ENCODE results near the gene OR10A7. TPM values are rescaled to one million over a fixed set of nuclear protein-coding genes. Genes with fewer than 3 reads are reported as not detected.

Gene OR10A7
- total RNA-seq, 2 experiments from 2014 or later: not detected

DNA sequence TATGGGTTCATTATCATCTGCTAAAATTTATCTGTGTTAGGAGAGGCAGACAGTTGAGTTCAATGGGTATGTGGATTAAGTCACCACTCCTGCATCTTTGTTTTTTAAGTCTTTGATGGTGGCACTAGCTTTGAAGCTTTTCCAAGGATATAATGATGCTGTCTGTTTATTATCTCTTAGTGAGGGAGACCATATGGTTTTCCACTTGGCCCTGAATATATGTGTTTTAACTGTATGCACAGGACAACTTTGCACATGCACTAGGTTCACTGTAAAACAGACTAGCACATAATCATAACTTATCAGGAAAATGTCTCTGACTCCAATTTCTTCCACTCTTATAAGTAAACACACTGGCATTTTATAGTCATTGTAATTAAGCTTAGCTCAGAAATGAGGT, 32.5 kb downstream of the OR10A7 start:
- H3K27ac Mint-ChIP-seq: no peak overlapping the region
- DNase-seq: no peak
- TF ChIP-seq, protein P1, sequence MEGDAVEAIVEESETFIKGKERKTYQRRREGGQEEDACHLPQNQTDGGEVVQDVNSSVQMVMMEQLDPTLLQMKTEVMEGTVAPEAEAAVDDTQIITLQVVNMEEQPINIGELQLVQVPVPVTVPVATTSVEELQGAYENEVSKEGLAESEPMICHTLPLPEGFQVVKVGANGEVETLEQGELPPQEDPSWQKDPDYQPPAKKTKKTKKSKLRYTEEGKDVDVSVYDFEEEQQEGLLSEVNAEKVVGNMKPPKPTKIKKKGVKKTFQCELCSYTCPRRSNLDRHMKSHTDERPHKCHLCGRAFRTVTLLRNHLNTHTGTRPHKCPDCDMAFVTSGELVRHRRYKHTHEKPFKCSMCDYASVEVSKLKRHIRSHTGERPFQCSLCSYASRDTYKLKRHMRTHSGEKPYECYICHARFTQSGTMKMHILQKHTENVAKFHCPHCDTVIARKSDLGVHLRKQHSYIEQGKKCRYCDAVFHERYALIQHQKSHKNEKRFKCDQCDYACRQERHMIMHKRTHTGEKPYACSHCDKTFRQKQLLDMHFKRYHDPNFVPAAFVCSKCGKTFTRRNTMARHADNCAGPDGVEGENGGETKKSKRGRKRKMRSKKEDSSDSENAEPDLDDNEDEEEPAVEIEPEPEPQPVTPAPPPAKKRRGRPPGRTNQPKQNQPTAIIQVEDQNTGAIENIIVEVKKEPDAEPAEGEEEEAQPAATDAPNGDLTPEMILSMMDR (IDR thresholded peaks at IDR 0.05): no peak
- H3K36me3 Mint-ChIP-seq (ENCODE audit: low read depth): no peaks in the 10 kb centered on the region
- Histone ChIP-seq H3K27ac (ENCODE audit: low read depth in 1 of 2, low read length in 2 of 2) (no peak overlapping the region), H3K27me3 (ENCODE audit: control insufficient read depth in 1 of 2, insufficient read depth in 2 of 2, low read length in 2 of 2) (peaks cover 0 to 7% of the 10 kb centered on the region in 2 experiments), H3K9me3 (ENCODE audit: control insufficient read depth in 1 of 2, insufficient read depth in 1 of 2, low read length in 2 of 2) (no peaks in the 10 kb centered on the region), H3K36me3 (ENCODE audit: insufficient read depth, low read length) (no peaks in the 10 kb centered on the region), H3K4me3 (ENCODE audit: low read length) (no peak overlapping the region), H3K4me1 (ENCODE audit: insufficient read depth, low read length) (no peaks in the 10 kb centered on the region)
- no peak overlapping the region for H3K4me3 Mint-ChIP-seq
- no peak for ATAC-seq (ENCODE audit: poor library complexity)
- ChIA-PET CTCF (no interaction called here), POLR2A (no interaction called here)
- no peaks in the 10 kb centered on the region for H3K9me3 Mint-ChIP-seq
- intact Hi-C loops (cut with DNase I, micrococcal nuclease): no loop called here
- H3K27me3 Mint-ChIP-seq: peaks cover 16% of the 10 kb centered on the region
- H3K4me1 Mint-ChIP-seq (ENCODE audit: low read depth): no peaks in the 10 kb centered on the region

DNA sequence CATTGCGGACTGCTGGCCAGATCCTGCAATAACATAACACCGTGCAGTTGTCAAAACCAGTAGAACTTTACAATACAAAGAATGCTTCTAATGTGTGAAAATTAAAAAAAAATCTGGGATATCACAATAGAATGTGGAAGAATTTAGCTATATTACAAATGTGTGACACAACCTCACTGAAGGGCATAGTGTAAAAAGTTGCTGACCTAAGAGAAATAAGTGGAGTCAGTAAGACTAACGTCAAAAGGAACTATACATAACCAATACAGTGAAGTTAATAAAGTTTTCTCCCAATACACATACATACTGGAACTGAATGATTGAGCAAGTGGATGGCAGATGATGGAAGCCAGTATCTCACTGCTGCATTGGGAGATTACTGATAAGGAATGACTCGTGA, 36.0 kb downstream of the OR10A7 start:
- no peak for DNase-seq
- no peak overlapping the region for H3K4me3 ChIP-seq (ENCODE audit: low read length)
- H3K36me3 ChIP-seq (ENCODE audit: insufficient read depth, low read length): no peaks in the 10 kb centered on the region
- Mint-ChIP-seq H3K27ac (no peak overlapping the region), H3K9me3 (no peaks in the 10 kb centered on the region), H3K4me3 (no peak overlapping the region), H3K4me1 (ENCODE audit: low read depth) (no peaks in the 10 kb centered on the region), H3K36me3 (ENCODE audit: low read depth) (no peaks in the 10 kb centered on the region), H3K27me3 (peaks cover 9% of the 10 kb centered on the region)
- H3K27me3 ChIP-seq (ENCODE audit: control insufficient read depth in 1 of 2, insufficient read depth in 2 of 2, low read length in 2 of 2): peaks cover 0 to 7% of the 10 kb centered on the region in 2 experiments
- no peaks in the 10 kb centered on the region for H3K4me1 ChIP-seq (ENCODE audit: insufficient read depth, low read length)
- CTCF ChIA-PET: no interaction called here
- intact Hi-C loops (cut with DNase I, micrococcal nuclease): no loop called here
- no peak overlapping the region for H3K27ac ChIP-seq (ENCODE audit: low read depth in 1 of 2, low read length in 2 of 2)
- POLR2A ChIA-PET: no interaction called here
- TF ChIP-seq, protein P1 (IDR thresholded peaks at IDR 0.05): no peak
- no peaks in the 10 kb centered on the region for H3K9me3 ChIP-seq (ENCODE audit: control insufficient read depth in 1 of 2, insufficient read depth in 1 of 2, low read length in 2 of 2)
- no peak for ATAC-seq (ENCODE audit: poor library complexity)

DNA sequence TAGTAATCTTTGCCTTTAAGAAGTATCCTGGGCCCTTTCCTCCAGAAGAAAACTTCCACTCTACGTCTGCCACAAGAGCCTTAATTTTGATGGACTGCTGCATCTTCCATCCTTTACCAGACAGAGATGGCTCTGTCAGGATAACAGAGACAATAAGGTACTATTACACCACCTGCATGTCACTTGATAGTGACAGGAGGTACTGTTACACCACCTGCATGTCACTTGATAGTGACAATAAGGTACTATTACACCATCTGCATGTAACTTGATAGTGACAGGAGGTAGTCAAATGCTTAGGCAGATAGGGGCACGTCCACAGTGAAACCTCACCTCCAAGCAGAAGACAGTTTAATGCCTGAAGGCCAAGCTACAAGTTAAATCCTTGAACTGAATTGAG, 37.5 kb downstream of the OR10A7 start:
- Mint-ChIP-seq H3K9me3 (no peaks in the 10 kb centered on the region), H3K27me3 (peaks cover 17% of the 10 kb centered on the region), H3K4me1 (ENCODE audit: low read depth) (no peaks in the 10 kb centered on the region), H3K27ac (no peak overlapping the region), H3K4me3 (no peak overlapping the region), H3K36me3 (ENCODE audit: low read depth) (no peaks in the 10 kb centered on the region)
- ChIA-PET CTCF (no interaction called here), POLR2A (no interaction called here)
- DNase-seq: no peak
- H3K4me1 ChIP-seq (ENCODE audit: insufficient read depth, low read length): no peaks in the 10 kb centered on the region
- no peaks in the 10 kb centered on the region for H3K36me3 ChIP-seq (ENCODE audit: insufficient read depth, low read length)
- intact Hi-C loops (cut with DNase I, micrococcal nuclease): no loop called here
- H3K4me3 ChIP-seq (ENCODE audit: low read length): no peak overlapping the region
- peaks cover 0 to 7% of the 10 kb centered on the region in 2 experiments for H3K27me3 ChIP-seq (ENCODE audit: control insufficient read depth in 1 of 2, insufficient read depth in 2 of 2, low read length in 2 of 2)
- TF ChIP-seq, protein P1 (IDR thresholded peaks at IDR 0.05): no peak
- no peaks in the 10 kb centered on the region for H3K9me3 ChIP-seq (ENCODE audit: control insufficient read depth in 1 of 2, insufficient read depth in 1 of 2, low read length in 2 of 2)
- no peak overlapping the region for H3K27ac ChIP-seq (ENCODE audit: low read depth in 1 of 2, low read length in 2 of 2)
- ATAC-seq (ENCODE audit: poor library complexity): no peak

Other genes starting within 250 kb of the OR10A7 start
- 10 to 100 TPM; 96.3 to 98.2 TPM for gene TESPA1, start 236.3 kb upstream of the OR10A7 start, total RNA-seq
- gene NEUROD4, start 201.1 kb upstream of the OR10A7 start, total RNA-seq: not detected
- not detected for gene OR9K2, start 94.6 kb upstream of the OR10A7 start, total RNA-seq
- gene OR6C74, start 23.6 kb downstream of the OR10A7 start, total RNA-seq: not detected
- gene OR6C6, start 75.5 kb downstream of the OR10A7 start, total RNA-seq: not detected
- not detected for gene OR6C1, start 93.3 kb downstream of the OR10A7 start, total RNA-seq
- gene OR6C3, start 109.7 kb downstream of the OR10A7 start, total RNA-seq: not detected
- not detected for gene OR6C75, start 141.9 kb downstream of the OR10A7 start, total RNA-seq
- not detected for gene OR6C65, start 179.5 kb downstream of the OR10A7 start, total RNA-seq
- not detected for gene OR6C76, start 205.2 kb downstream of the OR10A7 start, total RNA-seq
- gene OR6C2, start 223.1 kb downstream of the OR10A7 start, total RNA-seq: not detected
- gene OR6C70, start 249.1 kb downstream of the OR10A7 start, total RNA-seq: not detected

All from CD4-positive, alpha-beta T cell (primary cell).